NT2/D1 (cell line): ENCODE data around the gene EDRF1.

Experiments
- SUZ12 ChIP-seq: IDR thresholded peaks from 2 replicates; pipeline ENCODE4 v1.6.1; 2011; ENCODE audit not compliant: insufficient read length, insufficient read depth; ENCODE audit errors: extremely low read depth
- YY1 ChIP-seq: IDR thresholded peaks from 2 replicates; pipeline ENCODE4 v1.6.1; 2011; ENCODE audit not compliant: insufficient read length, insufficient read depth

GRCh38 chr10:125734823-125735222 lies 15.3 kb downstream of the EDRF1 start:
- no peak for TF ChIP-seq SUZ12
- no peak for TF ChIP-seq YY1
